NOMO-1 treated with dmso at 0.1 percent for 144 hours (cell line): ENCODE measurements around the gene JUND.

ENCODE experiments used
- DNase-seq: peaks from one replicate; lab custom pipeline; 2025; ENCODE audit not compliant: unreplicated experiment; lab: John Stamatoyannopoulos, UW

Gene JUND

GRCh38 chr19:18308948-18309325, 27.5 kb upstream of the JUND start:
- DNase-seq = no peak

- no peak for DNase-seq
Measured at GRCh38 chr19:18308051-18308947, 26.9 kb upstream of the JUND start.

GRCh38 chr19:18307271-18307681, 25.9 kb upstream of the JUND start:
- DNase-seq = no peak

DNA sequence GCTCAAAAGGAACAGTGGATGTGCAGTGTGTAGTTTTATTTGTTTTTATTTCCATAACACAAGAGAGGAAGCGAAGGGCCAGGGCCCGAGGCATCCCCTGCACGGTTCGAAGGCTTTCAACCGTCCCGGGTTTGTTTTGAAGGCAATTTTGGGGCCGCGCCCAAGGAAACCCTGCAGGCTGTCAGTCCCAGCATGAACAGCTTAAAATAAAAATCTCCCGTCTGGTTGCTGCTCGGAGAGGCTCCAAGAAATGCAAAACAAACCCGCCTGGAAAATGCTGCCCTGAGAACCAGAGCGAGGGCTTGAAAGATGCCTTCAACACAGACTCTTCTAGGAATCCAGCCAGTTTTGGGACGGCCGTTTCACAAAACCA, 25.5 kb upstream of the JUND start:
- no peak for DNase-seq

- DNase-seq = no peak
Measured at GRCh38 chr19:18306209-18306887, 24.9 kb upstream of the JUND start.

DNA sequence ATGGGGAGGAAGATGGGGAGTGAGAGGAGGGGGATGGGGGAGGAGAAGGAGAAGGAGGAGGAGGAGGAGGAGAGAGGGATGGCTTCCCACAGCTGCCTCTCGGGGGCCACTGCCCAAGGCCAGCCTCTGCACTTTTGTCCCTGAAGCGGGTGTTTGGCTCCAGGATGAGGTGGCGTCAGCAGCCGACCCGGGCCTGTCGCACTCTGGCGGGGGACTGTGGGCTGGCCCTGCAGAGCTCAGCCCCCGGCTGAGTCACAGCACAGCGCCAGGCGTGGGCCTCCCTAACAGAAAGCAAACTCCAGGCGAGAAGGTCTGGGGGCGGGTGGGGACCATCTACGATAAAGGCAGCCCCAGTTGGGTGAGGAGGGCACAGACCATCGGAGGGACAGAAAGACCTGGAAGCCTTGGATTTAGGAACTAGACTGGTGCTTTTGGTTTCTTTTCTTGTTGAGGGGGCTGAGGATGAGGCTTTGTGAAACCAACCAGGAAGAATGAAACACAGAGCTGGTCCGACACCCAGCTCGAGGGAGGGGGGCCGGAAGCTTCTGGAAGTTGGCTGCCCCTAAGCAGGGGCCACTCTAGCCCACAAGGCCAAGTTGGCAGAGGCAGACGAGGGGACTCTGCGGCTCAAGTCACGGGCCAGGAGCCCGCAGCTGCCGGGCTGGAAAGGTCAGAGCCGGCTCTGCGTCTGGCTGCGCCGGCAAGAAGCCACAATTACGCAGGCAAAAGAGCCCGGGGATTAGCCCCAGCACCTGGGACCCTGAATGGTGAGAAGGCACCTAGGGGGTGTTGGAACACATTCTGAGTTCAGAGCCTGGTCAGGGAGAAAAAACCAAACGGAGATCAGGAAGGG, 23.3 kb upstream of the JUND start:
- DNase-seq = peak; percentile 80

GRCh38 chr19:18304208-18304457, 22.7 kb upstream of the JUND start:
- no peak for DNase-seq

DNA sequence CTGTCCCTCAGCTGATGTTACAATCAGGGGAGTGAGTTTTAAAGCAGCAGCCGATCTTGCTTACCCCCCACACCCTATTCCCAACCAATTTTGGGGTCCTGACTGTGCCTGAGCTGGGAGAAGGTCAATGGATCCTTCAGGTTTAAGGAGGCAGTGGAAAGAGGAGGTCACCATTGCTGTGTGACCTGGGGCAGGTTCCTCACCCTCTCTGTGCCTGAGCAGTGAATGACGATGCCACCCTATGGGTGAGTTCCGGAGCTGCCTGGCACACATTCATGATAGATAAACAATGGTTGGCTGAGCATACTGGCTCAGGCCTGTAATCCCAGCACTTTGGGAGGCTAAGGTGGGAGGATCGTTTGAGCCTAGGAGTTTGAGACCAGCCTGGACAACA, 20.3 kb upstream of the JUND start:
- DNase-seq = no peak

GRCh38 chr19:18300930-18301717, 19.7 kb upstream of the JUND start:
- no peak for DNase-seq

DNA sequence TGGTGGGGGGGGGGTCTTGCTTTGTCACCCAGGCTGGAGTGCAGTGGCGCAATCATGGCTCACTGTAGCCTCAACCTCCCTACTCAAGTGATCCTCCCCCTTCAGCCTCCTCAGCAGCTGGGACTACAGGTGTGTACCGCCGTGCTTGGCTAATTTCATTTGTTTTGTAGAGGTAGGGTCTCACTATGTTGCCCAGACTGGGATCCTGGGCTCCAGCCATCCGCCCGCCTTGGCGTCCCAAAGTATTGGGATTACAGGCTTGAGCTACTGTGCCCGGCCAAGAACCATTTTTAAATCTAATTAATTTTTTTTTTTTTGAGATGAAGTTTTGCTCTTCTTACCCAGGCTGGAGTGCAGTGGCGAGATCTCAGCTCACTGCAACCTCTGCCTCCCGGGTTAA, 18.2 kb upstream of the JUND start:
- DNase-seq = no peak

DNA sequence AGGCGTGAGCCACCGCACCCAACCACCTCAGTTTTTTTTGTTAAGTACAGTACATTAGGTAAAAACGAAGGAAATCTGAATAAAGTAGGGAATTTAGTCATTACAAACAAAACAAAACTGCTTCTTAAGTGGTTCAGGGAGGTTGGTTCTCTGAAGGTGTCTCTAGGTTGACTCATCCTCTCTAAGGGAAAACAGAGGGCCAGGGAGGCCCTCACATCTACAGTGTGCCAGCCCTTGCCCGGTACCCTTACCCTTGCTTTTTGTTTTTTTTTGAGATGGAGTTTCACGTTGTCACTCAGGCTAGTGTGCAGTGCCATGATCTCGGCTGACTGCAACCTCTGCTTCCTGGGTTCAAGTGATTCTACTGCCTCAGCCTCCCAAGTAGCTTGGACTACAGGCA, 17.2 kb upstream of the JUND start:
- no peak for DNase-seq

DNA sequence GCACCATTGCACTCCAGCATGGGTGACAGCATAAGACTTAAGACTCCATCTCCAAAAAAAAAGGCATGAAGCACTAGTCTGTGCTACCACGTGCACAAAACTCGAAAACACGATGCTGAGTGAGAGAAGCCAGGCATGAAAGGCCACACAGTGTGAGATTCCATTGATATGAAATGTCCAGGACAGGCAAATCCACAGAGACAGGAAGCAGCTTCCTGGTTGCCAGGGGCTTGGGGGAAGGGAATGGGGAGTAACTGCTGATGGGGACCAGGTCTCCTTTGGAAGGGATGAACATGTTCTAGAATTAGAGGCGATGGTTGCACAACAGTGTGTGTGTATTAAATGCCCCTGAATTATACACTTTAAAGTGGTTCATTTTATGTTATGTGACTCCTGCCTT, 15.9 kb upstream of the JUND start:
- no peak for DNase-seq

DNA sequence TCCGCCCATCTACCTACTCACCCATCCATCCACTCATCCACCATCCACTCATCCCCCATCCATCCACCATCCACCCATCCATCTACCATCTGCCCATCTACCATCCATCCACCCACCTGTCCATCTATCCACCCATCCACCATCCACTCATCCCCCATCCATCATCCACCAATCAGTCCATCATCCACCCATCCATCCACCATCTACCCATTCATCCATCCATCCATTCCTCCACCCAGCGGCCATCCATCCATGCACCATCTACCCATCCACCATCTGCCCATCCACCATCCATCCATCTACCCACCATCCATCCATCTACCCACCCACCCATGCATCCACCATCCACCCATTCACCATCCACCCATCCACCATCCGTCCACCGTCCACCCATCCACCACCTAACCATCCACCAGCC, 13.6 kb upstream of the JUND start:
- no peak for DNase-seq

DNA sequence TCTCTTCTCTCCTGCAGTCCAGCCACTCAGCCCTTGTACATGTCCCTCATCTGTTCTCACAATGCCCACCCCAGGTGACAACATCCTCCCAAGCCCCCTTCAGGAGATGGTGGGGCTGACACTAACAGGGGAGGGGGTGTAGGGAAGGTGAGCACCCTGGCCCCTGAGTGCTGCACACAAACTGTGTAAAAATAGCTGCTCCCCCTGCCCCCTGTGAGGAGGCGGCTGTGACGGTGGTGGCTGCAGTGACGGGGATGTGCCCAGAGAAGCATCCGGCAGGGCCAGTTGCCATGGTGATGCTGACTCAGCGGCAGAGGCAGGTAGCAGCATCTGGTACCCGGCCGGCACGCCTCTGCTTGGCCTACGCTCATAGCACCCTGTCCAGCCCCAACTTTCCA, 13.0 kb upstream of the JUND start:
- DNase-seq = no peak

DNA sequence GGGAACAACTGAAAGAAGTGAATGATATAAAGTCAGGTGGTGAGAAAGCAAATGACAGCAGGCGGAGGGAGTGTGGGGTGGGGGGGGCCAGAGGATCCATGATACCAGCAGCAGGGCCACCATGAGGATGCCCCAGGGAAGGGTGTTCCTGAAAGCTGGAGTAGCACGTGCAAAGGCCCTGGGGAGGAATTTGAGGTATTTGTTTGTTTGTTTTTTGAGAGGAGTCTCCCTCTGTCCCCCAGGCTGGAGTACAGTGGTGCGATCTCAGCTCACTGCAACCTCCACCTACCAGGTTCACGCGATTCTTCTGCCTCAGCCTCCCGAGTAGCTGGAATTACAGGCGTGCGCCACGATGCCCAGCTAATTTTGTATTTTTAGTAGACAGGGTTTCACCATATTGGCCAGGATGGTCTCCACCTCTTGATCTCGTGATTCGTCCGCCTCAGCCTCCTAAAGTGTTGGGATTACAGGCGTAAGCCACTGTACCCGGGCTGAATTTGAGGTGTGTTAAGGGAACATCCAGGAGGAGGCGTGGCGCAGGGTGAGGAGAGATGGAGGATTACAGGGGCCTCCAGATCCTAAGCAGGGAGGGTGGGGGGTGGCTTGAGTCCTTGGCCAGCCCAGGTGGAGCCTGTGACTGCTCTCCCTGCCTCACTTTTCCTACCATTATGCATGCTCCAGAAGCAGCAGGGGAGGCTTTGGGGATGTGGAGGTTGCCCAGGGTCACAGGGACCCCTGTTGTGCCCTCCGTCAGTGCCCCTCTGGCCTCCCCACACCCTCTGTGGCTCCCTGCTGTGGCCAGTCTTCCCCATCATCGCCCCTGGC, 12.4 kb upstream of the JUND start:
- no peak for DNase-seq

GRCh38 chr19:18292810-18293641, 11.6 kb upstream of the JUND start:
- peak; percentile 70 for DNase-seq

- no peak for DNase-seq
Measured at GRCh38 chr19:18292462-18292809, 11.0 kb upstream of the JUND start.

- peak; percentile 86 for DNase-seq
Measured at GRCh38 chr19:18291590-18292461, 10.4 kb upstream of the JUND start.
